Natural killer cell (primary cell): ENCODE results near the gene CRYBA4. TPM values are rescaled to one million over a fixed set of nuclear protein-coding genes. Genes with fewer than 3 reads are reported as not detected.

Source experiments
- ATAC-seq, 3 donors: fragments of 150-1000 bp in 2 of 3; fragments of 200-7000 bp in 1 of 3; cut with Tn5 transposase; 1 replicate in 1 of 3; 2 replicates in 2 of 3; pipeline ENCODE4 v1.10.0; 2021; ENCODE audit warnings: mild to moderate bottlenecking in 2 of 3, moderate library complexity in 2 of 3
- DNase-seq, 2 donors: peaks; one replicate each; pipeline versions ENCODE4 v3.0.0 to v3.0.0-alpha.2; 2013 to 2021; ENCODE audit warnings: mixed read lengths in 1 of 2
- H3K27ac ChIP-seq: one replicate; pipeline ENCODE4 v1.5.1; 2013; ENCODE audit warnings: mild to moderate bottlenecking, low read length
- H3K27me3 ChIP-seq: one replicate; pipeline ENCODE4 v1.6.1; 2013; ENCODE audit warnings: low read length; ENCODE audit not compliant: control insufficient read depth, insufficient read depth
- H3K36me3 ChIP-seq: one replicate; pipeline ENCODE4 v1.6.1; 2013; ENCODE audit warnings: low read length; ENCODE audit not compliant: control insufficient read depth, insufficient read depth
- H3K4me1 ChIP-seq: one replicate; pipeline ENCODE4 v1.6.1; 2013; ENCODE audit warnings: low read length; ENCODE audit not compliant: control insufficient read depth, insufficient read depth
- H3K4me3 ChIP-seq: one replicate; pipeline ENCODE4 v1.5.1; 2013; ENCODE audit warnings: low read length
- H3K9me3 ChIP-seq: one replicate; pipeline ENCODE4 v1.6.1; 2013; ENCODE audit warnings: low read length; ENCODE audit not compliant: control insufficient read depth, insufficient read depth
- H3K27ac Mint-ChIP-seq, 2 donors: one replicate each; pipeline ENCODE4 v1.8.0; 2022; ENCODE audit warnings: mild to moderate bottlenecking in 2 of 2, mixed read lengths in 2 of 2, moderate library complexity in 1 of 2
- H3K27me3 Mint-ChIP-seq, 2 donors: one replicate each; pipeline ENCODE4 v1.8.0; 2022; ENCODE audit warnings: low read depth in 2 of 2, mixed read lengths in 2 of 2
- H3K36me3 Mint-ChIP-seq: one replicate; pipeline ENCODE4 v1.8.0; 2022; ENCODE audit warnings: mixed read lengths
- H3K4me1 Mint-ChIP-seq, 2 donors: one replicate each; pipeline ENCODE4 v1.8.0; 2022; ENCODE audit warnings: mixed read lengths in 2 of 2
- H3K4me3 Mint-ChIP-seq: one replicate; pipeline ENCODE4 v1.8.0; 2022; ENCODE audit warnings: mild to moderate bottlenecking, moderate library complexity, mixed read lengths
- H3K9me3 Mint-ChIP-seq, 2 donors: one replicate each; pipeline ENCODE4 v1.8.0; 2022; ENCODE audit warnings: mixed read lengths in 2 of 2
- CTCF ChIP-seq: fragments of 200-600 bp; IDR thresholded peaks from one replicate; pipeline ENCODE4 v1.8.0; 2022; ENCODE audit warnings: antibody characterized with exemption
- WGBS: methylation state at CpG from one replicate; pipeline ENCODE4 v1.1.7; 2013; ENCODE audit warnings: missing lambda C conversion rate; ENCODE audit not compliant: insufficient coverage; 5-methylcytosine and 5-hydroxymethylcytosine counted together
- intact Hi-C: fragments of 100-400 bp; cut with micrococcal nuclease; formaldehyde crosslinking; loops from one replicate; pipeline ENCODE4 v1.14.2; 2022
- total RNA-seq, 4 donors: library from RNA; stranded (reverse); fragments of 120-200 nt in 1 of 4; gene quantifications; one replicate each; pipeline versions ENCODE4 v1.2.3 to v1.2.4, GENCODE V29; 2013 to 2022

Gene CRYBA4
- total RNA-seq, 3 donors from 2014 or later (not counting 1 experiment from before 2014, with no cell fraction given) = 0.59 TPM; not detected in 2

DNA sequence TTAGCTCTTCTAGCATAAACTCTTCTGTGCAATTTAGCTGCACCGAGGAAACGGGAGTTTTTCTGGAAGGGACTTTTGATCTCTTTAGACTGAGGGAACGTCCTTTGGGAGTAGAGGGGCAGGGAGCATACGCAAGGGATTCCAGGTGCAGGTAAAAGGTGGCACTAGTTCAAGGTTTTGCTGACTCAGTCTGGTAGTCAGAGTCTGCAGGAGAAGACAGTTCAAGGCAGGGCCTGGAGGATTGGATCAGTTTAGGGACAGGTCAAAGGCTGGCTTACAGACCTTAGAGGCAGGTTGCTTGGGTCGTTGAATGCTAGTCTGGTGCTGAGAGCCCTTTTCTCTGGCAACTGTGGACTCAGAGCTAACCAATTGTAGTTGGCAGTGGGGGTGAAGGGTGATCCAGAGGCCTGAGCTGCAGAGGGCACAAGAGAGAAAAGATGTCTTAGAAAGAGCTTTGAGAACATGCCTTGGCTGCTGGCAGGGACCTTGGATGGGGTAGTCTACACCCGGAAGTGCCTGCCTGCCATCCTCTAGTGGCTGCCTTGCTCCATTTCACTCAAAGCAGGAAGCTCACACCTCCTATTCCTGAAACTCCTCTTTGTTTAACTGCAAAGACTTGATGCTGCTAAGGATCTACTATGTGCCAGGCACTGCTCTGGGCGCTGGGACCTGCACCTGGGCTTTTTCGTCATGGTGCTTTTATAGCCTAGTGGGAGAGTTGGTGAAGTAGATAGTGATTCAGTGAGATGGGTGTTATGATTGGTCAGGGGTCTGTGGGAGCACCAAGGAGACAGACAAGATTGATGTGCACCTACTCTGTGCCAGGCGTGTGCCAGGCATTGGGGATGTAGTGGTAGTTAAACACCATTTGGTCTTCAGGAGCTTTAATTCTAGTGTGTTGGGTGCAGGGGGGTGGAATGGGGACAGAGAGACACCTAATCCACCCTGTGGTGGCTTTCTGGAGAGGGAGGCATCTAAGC is 52.7 kb downstream of the CRYBA4 start:
- TF ChIP-seq CTCF = no peak
- peaks cover 2% of the 10 kb centered on the region for H3K36me3 ChIP-seq
- H3K4me3 Mint-ChIP-seq = peak overlapping the region; percentile 96
- no peaks in the 10 kb centered on the region for H3K27me3 Mint-ChIP-seq
- ATAC-seq (no peak), DNase-seq (peak in 1 of 2 donors; percentile 64)
- no peaks in the 10 kb centered on the region for H3K9me3 ChIP-seq
- H3K27ac ChIP-seq = peak overlapping the region; percentile 91
- no peaks in the 10 kb centered on the region for H3K9me3 Mint-ChIP-seq
- peak overlapping the region; percentile 95 to 99 for H3K27ac Mint-ChIP-seq
- intact Hi-C loops = loop anchor here (5.0 to 10.0 kb wide), 2 partner anchors 82 to 310 kb away; partner anchors contain the start of gene TPST2
- H3K27me3 ChIP-seq = no peaks in the 10 kb centered on the region
- H3K36me3 Mint-ChIP-seq = no peaks in the 10 kb centered on the region
- H3K4me1 Mint-ChIP-seq = peaks cover 79 to 93% of the 10 kb centered on the region in 2 donors
- H3K4me3 ChIP-seq = peak overlapping the region; percentile 65
- 70% methylated on average over 9 of the region's 9 CpGs for WGBS
- H3K4me1 ChIP-seq = peaks cover 81% of the 10 kb centered on the region

DNA sequence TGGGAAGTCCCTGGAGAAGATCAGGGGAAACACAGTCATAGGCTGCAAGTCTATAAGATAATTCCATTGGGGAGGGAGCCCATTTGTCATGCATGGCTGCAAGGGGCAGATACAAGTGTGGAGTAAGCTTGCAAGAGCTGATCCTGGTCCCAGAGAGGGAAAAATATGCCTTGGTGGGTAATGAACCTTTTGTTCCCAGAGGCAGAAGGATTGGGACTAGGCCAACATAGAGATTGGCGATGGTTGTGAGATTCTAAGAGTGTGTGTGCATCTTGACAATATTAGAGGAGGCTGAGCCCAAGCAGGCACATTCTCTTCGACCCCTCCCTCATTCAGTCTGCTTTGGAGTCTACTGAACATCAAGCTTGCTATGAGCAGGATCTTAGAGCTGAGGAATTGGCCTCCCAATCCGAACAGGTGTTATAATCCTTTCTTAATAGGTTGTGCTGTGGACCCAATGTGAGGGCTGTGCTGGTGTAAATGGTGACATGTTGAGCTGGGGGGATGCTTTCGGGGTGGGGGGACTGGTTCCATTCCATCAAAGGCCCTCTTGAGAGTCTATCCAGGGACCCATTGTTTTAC is 54.0 kb downstream of the CRYBA4 start:
- intact Hi-C loops = loop anchor here (10.0 kb wide), 1 partner anchor 311 kb away; no protein-coding TSS in a partner anchor
- Histone ChIP-seq H3K36me3 (peaks cover 6% of the 10 kb centered on the region), H3K4me3 (no peak overlapping the region), H3K27ac (peak overlapping the region; percentile 39), H3K9me3 (no peaks in the 10 kb centered on the region), H3K4me1 (peaks cover 68% of the 10 kb centered on the region), H3K27me3 (no peaks in the 10 kb centered on the region)
- Mint-ChIP-seq H3K36me3 (no peaks in the 10 kb centered on the region), H3K4me1 (peaks cover 73 to 87% of the 10 kb centered on the region in 2 donors), H3K27ac (peak overlapping the region; percentile 95 to 99), H3K4me3 (peak overlapping the region; percentile 96), H3K9me3 (no peaks in the 10 kb centered on the region), H3K27me3 (no peaks in the 10 kb centered on the region)
- TF ChIP-seq CTCF = no peak
- ATAC-seq = no peak
- DNase-seq = no peak
- WGBS = 100% methylated on average over 4 of the region's 4 CpGs

DNA sequence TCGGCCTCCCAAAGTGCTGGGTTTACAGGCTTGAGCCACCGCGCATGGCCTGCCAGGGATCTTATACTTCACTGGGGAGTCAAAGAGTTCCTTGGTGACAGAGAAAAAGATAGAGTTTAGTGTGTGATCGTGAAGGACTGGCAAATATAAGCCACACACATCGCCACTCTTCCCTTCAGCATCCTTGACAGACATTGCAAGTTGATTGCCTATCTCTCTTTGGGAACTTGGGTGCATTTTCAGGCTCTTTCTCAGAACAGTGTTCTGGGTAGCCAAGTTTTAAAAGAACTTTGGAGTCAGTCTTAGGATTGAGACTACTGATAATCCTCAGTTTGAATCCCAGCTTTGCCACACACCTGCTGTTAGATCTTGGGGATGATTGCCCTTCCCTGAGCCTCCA is 55.5 kb downstream of the CRYBA4 start:
- DNase-seq (no peak), ATAC-seq (no peak)
- H3K27ac ChIP-seq = no peak overlapping the region
- Mint-ChIP-seq H3K4me3 (no peak overlapping the region), H3K9me3 (no peaks in the 10 kb centered on the region), H3K27me3 (no peaks in the 10 kb centered on the region), H3K4me1 (peaks cover 58 to 77% of the 10 kb centered on the region in 2 donors), H3K27ac (peak overlapping the region; percentile 67 to 69), H3K36me3 (no peaks in the 10 kb centered on the region)
- peaks cover 18% of the 10 kb centered on the region for H3K36me3 ChIP-seq
- WGBS = 92% methylated on average over 5 of the region's 5 CpGs
- intact Hi-C loops = loop anchor here (10.0 kb wide), 1 partner anchor 312 kb away; no protein-coding TSS in a partner anchor
- no peaks in the 10 kb centered on the region for H3K9me3 ChIP-seq
- no peak for TF ChIP-seq CTCF
- H3K4me3 ChIP-seq = no peak overlapping the region
- H3K27me3 ChIP-seq = no peaks in the 10 kb centered on the region
- H3K4me1 ChIP-seq = peaks cover 54% of the 10 kb centered on the region
